ENCODE results near the gene ANKRD12.

DNA sequence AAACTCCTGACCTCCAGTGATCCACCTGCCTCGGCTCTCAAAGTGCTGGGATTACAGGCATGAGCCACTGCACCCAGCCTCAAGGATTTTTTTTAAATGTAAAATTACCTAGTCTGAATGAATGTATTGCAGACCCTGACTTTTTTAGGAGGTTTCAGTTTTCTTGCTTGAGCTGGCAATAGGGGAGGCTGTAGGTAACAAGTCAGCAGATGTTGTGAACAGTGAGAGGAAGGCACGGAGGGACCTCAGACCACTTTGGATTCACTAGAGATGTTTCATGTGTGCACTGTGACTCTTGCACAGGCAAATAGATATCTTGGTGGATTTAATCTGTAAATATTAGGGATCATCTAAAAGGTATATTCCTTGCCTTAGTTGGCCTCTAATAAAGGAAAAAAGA lies 27.7 kb upstream of the ANKRD12 start:
- TF ChIP-seq POLR2A (IDR thresholded peaks at IDR 0.05; ENCODE audit: low read depth, low read length) = no peak
- no peak for TF ChIP-seq POLR2AphosphoS5 (IDR thresholded peaks at IDR 0.05; ENCODE audit: low read depth, low read length)

All from GM12892 (cell line).